A673 (cell line): ENCODE measurements around the gene RANBP3. TPM values are rescaled to one million over a fixed set of nuclear protein-coding genes. Genes with fewer than 3 reads are reported as not detected.

ENCODE experiments used
- BruUV-seq: library from RNA; stranded (reverse); fragments of 400-500 nt; replicated peaks from 2 replicates; lab custom pipeline; 2021; lab: Mats Ljungman, UMichigan
- CTCF ChIA-PET: fragments of 300-600 bp; sonication (Branson Sonifier 250); formaldehyde crosslinking; loops from one replicate; lab custom pipeline; 2022; ENCODE audit warnings: antibody characterized with exemption; lab: Charles Lee
- POLR2A ChIA-PET: fragments of 300-600 bp; sonication (Branson Sonifier 250); formaldehyde crosslinking; loops from one replicate; lab custom pipeline; 2022; ENCODE audit warnings: antibody characterized with exemption; ENCODE audit not compliant: low non-redundant PET; lab: Charles Lee
- DNase-seq: peaks from one replicate; pipeline ENCODE4 v3.0.0-alpha.2; 2015; ENCODE audit warnings: low spot score
- H3K27ac ChIP-seq: fragments of 200-600 bp; sonication (generic); 2 replicates; pipeline ENCODE4 v1.5.1; 2016; ENCODE audit warnings: mixed run types, low read depth, mild to moderate bottlenecking, mixed read lengths, antibody characterized with exemption, low read length; ENCODE audit not compliant: poor library complexity, severe bottlenecking
- H3K27me3 ChIP-seq: fragments of 200-600 bp; sonication (generic); replicated peaks from 2 replicates; pipeline ENCODE4 v1.6.1; 2017; ENCODE audit warnings: mixed run types, low read depth, mild to moderate bottlenecking, mixed read lengths, antibody characterized with exemption, low read length; ENCODE audit not compliant: insufficient read depth, poor library complexity
- H3K36me3 ChIP-seq: fragments of 200-600 bp; sonication (generic); 2 replicates; pipeline ENCODE4 v1.6.1; 2016; ENCODE audit warnings: mixed run types, mild to moderate bottlenecking, mixed read lengths, antibody characterized with exemption, low read length; ENCODE audit not compliant: insufficient read depth, poor library complexity, severe bottlenecking
- H3K4me1 ChIP-seq: fragments of 200-600 bp; sonication (generic); 2 replicates; pipeline ENCODE4 v1.6.1; 2017; ENCODE audit warnings: mixed run types, mild to moderate bottlenecking, mixed read lengths, antibody characterized with exemption, low read length; ENCODE audit not compliant: insufficient read depth, poor library complexity, severe bottlenecking
- H3K4me3 ChIP-seq: fragments of 200-600 bp; sonication (generic); 2 replicates; pipeline ENCODE4 v1.5.1; 2016; ENCODE audit warnings: low read depth, mixed run types, mild to moderate bottlenecking, mixed read lengths, low read length; ENCODE audit not compliant: poor library complexity, severe bottlenecking
- H3K9me3 ChIP-seq: fragments of 200-600 bp; sonication (generic); 2 replicates; pipeline ENCODE4 v1.6.1; 2016; ENCODE audit warnings: mixed run types, low read depth, mild to moderate bottlenecking, mixed read lengths, antibody characterized with exemption, low read length; ENCODE audit not compliant: poor library complexity, severe bottlenecking
- CTCF ChIP-seq: fragments of 300-800, 200-600 bp; sonication (generic); conservative IDR thresholded peaks from 2 replicates; pipeline ENCODE4 v1.5.1; 2017; ENCODE audit warnings: low read depth, mild to moderate bottlenecking, antibody characterized with exemption, low read length, moderate library complexity, mixed read lengths
- EZH2 ChIP-seq: fragments of 200-600 bp; sonication (generic); IDR thresholded peaks from 2 replicates; pipeline ENCODE4 v1.6.1; 2017; ENCODE audit warnings: borderline replicate concordance, low read depth, mild to moderate bottlenecking, mixed read lengths, antibody characterized with exemption, low read length; ENCODE audit not compliant: poor library complexity, severe bottlenecking
- intact Hi-C: fragments of 100-400 bp; cut with micrococcal nuclease; formaldehyde crosslinking; loops from one replicate; pipeline ENCODE4 v1.10.0; 2022; ENCODE audit not compliant: unreplicated experiment
- total RNA-seq: library from RNA; stranded (reverse); gene quantifications from 2 replicates; pipeline ENCODE4 v1.2.3, GENCODE V29; 2021

RANBP3 gene
- total RNA-seq, 1 experiment from 2014 or later: 130 TPM

DNA sequence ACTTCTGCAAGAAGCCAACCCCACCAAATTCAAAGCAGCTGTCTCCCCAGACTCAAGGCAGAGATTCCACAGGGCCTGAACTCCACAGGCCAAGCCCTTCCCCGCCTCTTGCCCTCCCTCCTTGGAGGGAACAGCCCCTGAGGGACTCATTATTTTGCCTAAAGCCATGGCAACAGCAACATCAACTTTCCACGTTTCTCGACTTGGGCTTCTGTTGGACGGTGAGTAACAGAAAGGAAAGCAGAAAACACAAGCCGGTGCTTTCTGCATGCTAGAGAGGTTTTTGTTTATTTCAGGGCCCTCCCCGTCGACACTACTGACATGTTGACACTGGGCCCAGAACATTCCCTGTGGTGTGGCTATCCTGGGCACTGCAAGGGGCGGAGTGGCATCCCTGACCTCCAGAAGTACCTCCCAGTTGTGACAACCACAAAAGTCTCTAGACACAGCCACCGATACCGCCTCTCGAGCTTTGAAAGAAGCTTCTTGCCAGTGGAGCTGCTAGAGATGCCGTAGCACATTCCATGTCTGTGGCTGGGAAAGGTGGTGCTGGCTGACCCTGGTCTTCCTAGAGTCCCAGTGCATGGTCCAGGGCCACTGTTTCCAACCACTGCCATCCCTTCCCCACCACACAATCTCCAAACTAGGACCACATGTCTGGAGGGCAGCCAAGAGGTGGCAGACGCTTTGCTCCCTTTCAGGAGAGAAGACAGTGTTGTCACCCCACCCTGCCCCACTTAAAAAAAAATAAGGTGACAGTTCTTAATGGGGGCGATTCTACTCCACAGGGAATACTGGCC, 51.1 kb downstream of the RANBP3 start:
- H3K27ac ChIP-seq: no peak overlapping the region
- H3K4me1 ChIP-seq: no peaks in the 10 kb centered on the region
- H3K9me3 ChIP-seq: no peaks in the 10 kb centered on the region
- H3K27me3 ChIP-seq: no peaks in the 10 kb centered on the region
- no peak for DNase-seq
- no TSS peak for BruUV-seq
- TF ChIP-seq CTCF: no peak
- TF ChIP-seq EZH2: no peak
- intact Hi-C loops: no loop called here
- POLR2A ChIA-PET: no interaction called here
- H3K4me3 ChIP-seq: no peak overlapping the region
- H3K36me3 ChIP-seq: peaks cover 84% of the 10 kb centered on the region
- CTCF ChIA-PET: no interaction called here

DNA sequence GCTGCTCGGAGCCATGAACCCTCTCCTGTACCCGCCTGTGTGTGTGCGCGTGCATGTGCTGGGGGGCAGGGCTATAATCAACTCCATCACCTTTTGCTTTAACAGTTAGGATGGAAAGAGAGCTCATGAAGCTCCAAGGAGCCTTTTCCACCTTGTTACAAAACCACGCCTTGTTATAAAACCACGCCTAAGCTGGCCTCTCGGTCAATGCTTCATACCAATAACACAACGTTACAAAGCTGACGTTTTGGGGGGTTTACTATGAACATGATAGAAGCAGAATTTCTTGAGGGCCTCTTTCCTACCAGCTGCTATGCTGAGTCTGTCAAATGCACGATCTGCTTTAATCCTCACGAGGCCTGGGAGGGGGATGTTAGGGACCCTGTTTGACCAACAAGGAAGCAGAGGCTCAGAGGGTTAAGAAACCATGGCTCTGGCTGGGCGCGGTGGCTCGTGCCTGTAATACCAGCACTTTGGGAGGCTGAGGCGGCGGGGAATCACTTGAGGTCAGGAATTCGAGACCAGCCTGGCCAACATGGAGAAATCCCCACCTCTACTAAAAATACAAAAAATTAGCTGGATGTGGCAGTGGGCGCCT, 52.0 kb downstream of the RANBP3 start:
- no peak overlapping the region for H3K4me3 ChIP-seq
- no TSS peak for BruUV-seq
- POLR2A ChIA-PET: no interaction called here
- CTCF ChIA-PET: interaction anchor here (0.6 to 1.1 kb wide), 2 partner anchors 96 to 104 kb away, joined by 3 read pairs; no protein-coding TSS in a partner anchor
- intact Hi-C loops: no loop called here
- H3K4me1 ChIP-seq: no peaks in the 10 kb centered on the region
- DNase-seq: no peak
- H3K36me3 ChIP-seq: peaks cover 81% of the 10 kb centered on the region
- no peaks in the 10 kb centered on the region for H3K9me3 ChIP-seq
- TF ChIP-seq CTCF (no peak), EZH2 (no peak)
- H3K27me3 ChIP-seq: no peaks in the 10 kb centered on the region
- no peak overlapping the region for H3K27ac ChIP-seq

- BruUV-seq: no TSS peak
- H3K27ac ChIP-seq: no peak overlapping the region
- DNase-seq: no peak
- no peaks in the 10 kb centered on the region for H3K4me1 ChIP-seq
- no peaks in the 10 kb centered on the region for H3K9me3 ChIP-seq
- no peak overlapping the region for H3K4me3 ChIP-seq
- peaks cover 77% of the 10 kb centered on the region for H3K36me3 ChIP-seq
- H3K27me3 ChIP-seq: no peaks in the 10 kb centered on the region
- intact Hi-C loops: no loop called here
- ChIA-PET CTCF (no interaction called here), POLR2A (no interaction called here)
- TF ChIP-seq CTCF (no peak), EZH2 (no peak)
Observed at GRCh38 chr19:5923356-5923755, 54.6 kb downstream of the RANBP3 start.
